GM23338 (cell line): ENCODE data around the gene SCNN1A. TPM values are rescaled to one million over a fixed set of nuclear protein-coding genes. Genes with fewer than 3 reads are reported as not detected.

Experiments
- ATAC-seq: fragments of 200-7000 bp; cut with Tn5 transposase; 3 replicates; pipeline ENCODE4 v1.9.1; 2020
- DNase-seq: peaks from one replicate; pipeline ENCODE4 v3.0.0-alpha.2; 2015; ENCODE audit warnings: low spot score
- H2AFZ ChIP-seq: fragments of 200-600 bp; sonication (generic); 2 replicates; pipeline ENCODE4 v1.8.0; 2016; ENCODE audit warnings: antibody characterized with exemption, mild to moderate bottlenecking, moderate library complexity
- H3F3A ChIP-seq: fragments of 200-600 bp; sonication (generic); replicated peaks from 2 replicates; pipeline ENCODE4 v1.8.0; 2017; ENCODE audit warnings: antibody characterized with exemption, mixed run types, low read depth
- H3K27ac ChIP-seq: fragments of 200-600 bp; sonication (generic); 2 replicates; pipeline ENCODE4 v1.6.1; 2016; ENCODE audit warnings: low read depth
- H3K27me3 ChIP-seq: fragments of 200-600 bp; sonication (generic); 2 replicates; pipeline ENCODE4 v1.8.0; 2016; ENCODE audit warnings: mild to moderate bottlenecking, mixed run types, moderate library complexity; ENCODE audit not compliant: insufficient read depth
- H3K36me3 ChIP-seq: fragments of 200-600 bp; sonication (generic); 2 replicates; pipeline ENCODE4 v1.8.0; 2016; ENCODE audit warnings: mild to moderate bottlenecking; ENCODE audit not compliant: insufficient read depth
- H3K4me1 ChIP-seq: fragments of 200-600 bp; sonication (generic); 2 replicates; pipeline ENCODE4 v1.8.0; 2016; ENCODE audit warnings: mild to moderate bottlenecking, moderate library complexity; ENCODE audit not compliant: insufficient read depth
- H3K4me2 ChIP-seq: fragments of 200-600 bp; sonication (generic); 2 replicates; pipeline ENCODE4 v1.7.1; 2017; ENCODE audit warnings: mixed run types
- H3K4me3 ChIP-seq: fragments of 200-600 bp; sonication (generic); 2 replicates; pipeline ENCODE4 v1.6.1; 2016; ENCODE audit warnings: mixed run types
- H3K79me2 ChIP-seq: fragments of 200-600 bp; sonication (generic); replicated peaks from 2 replicates; pipeline ENCODE4 v1.8.0; 2017; ENCODE audit warnings: mild to moderate bottlenecking; ENCODE audit not compliant: insufficient read depth
- H3K9me2 ChIP-seq: fragments of 200-600 bp; sonication (generic); 2 replicates; pipeline ENCODE4 v1.8.0; 2017; ENCODE audit not compliant: insufficient read depth
- H4K20me1 ChIP-seq: fragments of 200-600 bp; sonication (generic); replicated peaks from 2 replicates; pipeline ENCODE4 v1.8.0; 2017; ENCODE audit warnings: mild to moderate bottlenecking; ENCODE audit not compliant: insufficient read depth
- H3K27ac Mint-ChIP-seq: 2 replicates; pipeline ENCODE4 v1.8.0; 2020; ENCODE audit warnings: inconsistent platforms, mild to moderate bottlenecking, moderate library complexity, mixed read lengths
- H3K27me3 Mint-ChIP-seq: 3 replicates; pipeline ENCODE4 v1.8.0; 2022; ENCODE audit warnings: low read depth, mild to moderate bottlenecking, moderate library complexity, mixed read lengths, inconsistent platforms; ENCODE audit not compliant: insufficient read depth, poor library complexity
- H3K36me3 Mint-ChIP-seq: 3 replicates; pipeline ENCODE4 v1.8.0; 2021; ENCODE audit warnings: low read depth, mild to moderate bottlenecking, inconsistent platforms, moderate library complexity, mixed read lengths
- H3K4me1 Mint-ChIP-seq: 3 replicates; pipeline ENCODE4 v1.8.0; 2020; ENCODE audit warnings: mild to moderate bottlenecking, inconsistent platforms, mixed read lengths
- H3K4me3 Mint-ChIP-seq: 3 replicates; pipeline ENCODE4 v1.8.0; 2021; ENCODE audit warnings: moderate library complexity, mild to moderate bottlenecking, inconsistent platforms, mixed read lengths
- H3K9me3 Mint-ChIP-seq: 3 replicates; pipeline ENCODE4 v1.8.0; 2020; ENCODE audit warnings: moderate library complexity, mild to moderate bottlenecking, inconsistent platforms, mixed read lengths
- CREB1 ChIP-seq: fragments of 250-450 bp; sonication (Bioruptor Pico); IDR thresholded peaks from 2 replicates; pipeline ENCODE4 v1.5.0; 2020; ENCODE audit warnings: low read depth, mild to moderate bottlenecking, moderate library complexity
- EZH2 ChIP-seq: fragments of 200-600 bp; sonication (generic); IDR thresholded peaks from one replicate; pipeline ENCODE4 v1.8.0; 2017; ENCODE audit warnings: antibody characterized with exemption, mild to moderate bottlenecking, low read depth; ENCODE audit not compliant: unreplicated experiment
- EZH2phosphoT487 ChIP-seq: fragments of 200-600 bp; sonication (generic); IDR thresholded peaks from one replicate; pipeline ENCODE4 v1.8.1; 2018; ENCODE audit warnings: antibody characterized with exemption; ENCODE audit not compliant: unreplicated experiment
- JUNB ChIP-seq: IDR thresholded peaks from one replicate; pipeline ENCODE4 v1.6.1; 2016; ENCODE audit warnings: antibody characterized with exemption; ENCODE audit not compliant: unreplicated experiment
- NANOG ChIP-seq: IDR thresholded peaks from 2 replicates; pipeline ENCODE4 v1.6.1; 2016; ENCODE audit warnings: antibody characterized with exemption, borderline replicate concordance
- POLR2AphosphoS5 ChIP-seq: IDR thresholded peaks from 2 replicates; pipeline ENCODE4 v1.6.1; 2016; ENCODE audit warnings: antibody characterized with exemption, low read depth
- STAT1 ChIP-seq: IDR thresholded peaks from one replicate; pipeline ENCODE4 v1.6.1; 2016; ENCODE audit warnings: antibody characterized with exemption; ENCODE audit not compliant: unreplicated experiment
- ZNF114 ChIP-seq: fragments of 250-450 bp; sonication (Bioruptor Pico); IDR thresholded peaks from 2 replicates; pipeline ENCODE4 v1.5.0; 2020; ENCODE audit warnings: mild to moderate bottlenecking, moderate library complexity
- ZNF331 ChIP-seq: fragments of 250-450 bp; sonication (Bioruptor Pico); IDR thresholded peaks from 2 replicates; pipeline ENCODE4 v1.5.0; 2020; ENCODE audit warnings: low read depth, mild to moderate bottlenecking, moderate library complexity
- ZNF462 ChIP-seq: fragments of 250-450 bp; sonication (Bioruptor Pico); IDR thresholded peaks from 2 replicates; pipeline ENCODE4 v1.5.0; 2020; ENCODE audit warnings: mild to moderate bottlenecking, moderate library complexity
- polyA plus RNA-seq: library from polyadenylated mRNA; unstranded; fragments of >200 nt; fragmentation: Nextera tagmentation; extraction: Ambion mirVana; gene quantifications from 2 replicates; pipeline ENCODE4 v1.2.1, GENCODE V29; 2016
- total RNA-seq: library from RNA; depleted of rRNA; stranded (reverse); fragments of >200 nt; shearing (Covaris generic); gene quantifications from 2 replicates; pipeline ENCODE4 v1.2.3, GENCODE V29; 2014
- TF ChIP-seq, protein P1 (sequence below): IDR thresholded peaks from 2 replicates; pipeline ENCODE4 v1.6.1; 2016; ENCODE audit warnings: antibody characterized with exemption
- TF ChIP-seq, protein P2 (sequence below), 2 experiments: fragments of 200-600 bp in 1 of 2; sonication (generic) in 1 of 2; conservative IDR thresholded peaks; 2 replicates each; pipeline versions ENCODE4 v1.5.1 to v1.6.1; 2016 to 2017; ENCODE audit warnings: antibody characterized with exemption in 2 of 2, low read depth in 2 of 2, mild to moderate bottlenecking in 2 of 2, moderate library complexity in 1 of 2
- TF ChIP-seq, protein P3 (sequence below): IDR thresholded peaks from one replicate; pipeline ENCODE4 v1.6.1; 2018; ENCODE audit warnings: antibody characterized with exemption; ENCODE audit not compliant: unreplicated experiment

SCNN1A gene
- total and polyA plus RNA-seq, 2 experiments from 2014 or later, result 37.1 to 125 TPM

DNA sequence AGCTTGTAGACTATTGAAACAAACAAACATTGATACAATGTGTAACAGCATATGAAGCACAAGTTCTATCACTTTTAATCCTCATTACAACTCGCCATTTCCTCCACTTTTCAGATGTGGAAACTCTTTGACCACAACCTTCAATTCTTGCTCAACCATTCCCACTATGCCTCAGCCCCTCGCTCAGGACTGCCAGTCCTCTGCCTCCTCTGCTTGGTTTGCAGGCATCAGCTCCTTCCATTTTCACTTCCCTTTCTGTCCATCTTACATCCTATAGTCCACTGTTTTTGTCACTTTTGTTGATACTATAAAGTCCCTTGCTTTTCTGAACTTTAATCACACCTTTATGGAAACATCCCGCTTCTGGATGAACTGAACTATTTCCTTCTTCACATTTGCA is 41.2 kb upstream of the SCNN1A start:
- no peaks in the 10 kb centered on the region for H3K27me3 ChIP-seq
- H3K9me3 Mint-ChIP-seq, result no peaks in the 10 kb centered on the region
- no peaks in the 10 kb centered on the region for H3K4me1 ChIP-seq
- no peaks in the 10 kb centered on the region for H4K20me1 ChIP-seq
- no peaks in the 10 kb centered on the region for H3K79me2 ChIP-seq
- H3F3A ChIP-seq, result no peaks in the 10 kb centered on the region
- DNase-seq, result no peak
- H3K27ac Mint-ChIP-seq, result no peak overlapping the region
- H3K4me3 Mint-ChIP-seq, result no peak overlapping the region
- H2AFZ ChIP-seq, result no peak overlapping the region
- H3K4me3 ChIP-seq, result no peak overlapping the region
- no peak overlapping the region for H3K27ac ChIP-seq
- H3K36me3 Mint-ChIP-seq, result no peaks in the 10 kb centered on the region
- no peaks in the 10 kb centered on the region for H3K9me2 ChIP-seq
- no peaks in the 10 kb centered on the region for H3K36me3 ChIP-seq
- H3K4me2 ChIP-seq, result no peak overlapping the region
- H3K27me3 Mint-ChIP-seq, result peaks cover 2% of the 10 kb centered on the region
- no peak for ATAC-seq
- no peaks in the 10 kb centered on the region for H3K4me1 Mint-ChIP-seq
- TF ChIP-seq, protein P1, sequence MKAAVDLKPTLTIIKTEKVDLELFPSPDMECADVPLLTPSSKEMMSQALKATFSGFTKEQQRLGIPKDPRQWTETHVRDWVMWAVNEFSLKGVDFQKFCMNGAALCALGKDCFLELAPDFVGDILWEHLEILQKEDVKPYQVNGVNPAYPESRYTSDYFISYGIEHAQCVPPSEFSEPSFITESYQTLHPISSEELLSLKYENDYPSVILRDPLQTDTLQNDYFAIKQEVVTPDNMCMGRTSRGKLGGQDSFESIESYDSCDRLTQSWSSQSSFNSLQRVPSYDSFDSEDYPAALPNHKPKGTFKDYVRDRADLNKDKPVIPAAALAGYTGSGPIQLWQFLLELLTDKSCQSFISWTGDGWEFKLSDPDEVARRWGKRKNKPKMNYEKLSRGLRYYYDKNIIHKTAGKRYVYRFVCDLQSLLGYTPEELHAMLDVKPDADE, result no peak
- TF ChIP-seq EZH2, result no peak
- TF ChIP-seq, protein P2, sequence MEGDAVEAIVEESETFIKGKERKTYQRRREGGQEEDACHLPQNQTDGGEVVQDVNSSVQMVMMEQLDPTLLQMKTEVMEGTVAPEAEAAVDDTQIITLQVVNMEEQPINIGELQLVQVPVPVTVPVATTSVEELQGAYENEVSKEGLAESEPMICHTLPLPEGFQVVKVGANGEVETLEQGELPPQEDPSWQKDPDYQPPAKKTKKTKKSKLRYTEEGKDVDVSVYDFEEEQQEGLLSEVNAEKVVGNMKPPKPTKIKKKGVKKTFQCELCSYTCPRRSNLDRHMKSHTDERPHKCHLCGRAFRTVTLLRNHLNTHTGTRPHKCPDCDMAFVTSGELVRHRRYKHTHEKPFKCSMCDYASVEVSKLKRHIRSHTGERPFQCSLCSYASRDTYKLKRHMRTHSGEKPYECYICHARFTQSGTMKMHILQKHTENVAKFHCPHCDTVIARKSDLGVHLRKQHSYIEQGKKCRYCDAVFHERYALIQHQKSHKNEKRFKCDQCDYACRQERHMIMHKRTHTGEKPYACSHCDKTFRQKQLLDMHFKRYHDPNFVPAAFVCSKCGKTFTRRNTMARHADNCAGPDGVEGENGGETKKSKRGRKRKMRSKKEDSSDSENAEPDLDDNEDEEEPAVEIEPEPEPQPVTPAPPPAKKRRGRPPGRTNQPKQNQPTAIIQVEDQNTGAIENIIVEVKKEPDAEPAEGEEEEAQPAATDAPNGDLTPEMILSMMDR (conservative IDR thresholded peaks at IDR 0.05; ENCODE audit: low read depth in 2 of 2), result no peak
- TF ChIP-seq POLR2AphosphoS5, result no peak
- TF ChIP-seq ZNF462 (CRISPR knock-in tag), result no peak
- TF ChIP-seq, protein P3, sequence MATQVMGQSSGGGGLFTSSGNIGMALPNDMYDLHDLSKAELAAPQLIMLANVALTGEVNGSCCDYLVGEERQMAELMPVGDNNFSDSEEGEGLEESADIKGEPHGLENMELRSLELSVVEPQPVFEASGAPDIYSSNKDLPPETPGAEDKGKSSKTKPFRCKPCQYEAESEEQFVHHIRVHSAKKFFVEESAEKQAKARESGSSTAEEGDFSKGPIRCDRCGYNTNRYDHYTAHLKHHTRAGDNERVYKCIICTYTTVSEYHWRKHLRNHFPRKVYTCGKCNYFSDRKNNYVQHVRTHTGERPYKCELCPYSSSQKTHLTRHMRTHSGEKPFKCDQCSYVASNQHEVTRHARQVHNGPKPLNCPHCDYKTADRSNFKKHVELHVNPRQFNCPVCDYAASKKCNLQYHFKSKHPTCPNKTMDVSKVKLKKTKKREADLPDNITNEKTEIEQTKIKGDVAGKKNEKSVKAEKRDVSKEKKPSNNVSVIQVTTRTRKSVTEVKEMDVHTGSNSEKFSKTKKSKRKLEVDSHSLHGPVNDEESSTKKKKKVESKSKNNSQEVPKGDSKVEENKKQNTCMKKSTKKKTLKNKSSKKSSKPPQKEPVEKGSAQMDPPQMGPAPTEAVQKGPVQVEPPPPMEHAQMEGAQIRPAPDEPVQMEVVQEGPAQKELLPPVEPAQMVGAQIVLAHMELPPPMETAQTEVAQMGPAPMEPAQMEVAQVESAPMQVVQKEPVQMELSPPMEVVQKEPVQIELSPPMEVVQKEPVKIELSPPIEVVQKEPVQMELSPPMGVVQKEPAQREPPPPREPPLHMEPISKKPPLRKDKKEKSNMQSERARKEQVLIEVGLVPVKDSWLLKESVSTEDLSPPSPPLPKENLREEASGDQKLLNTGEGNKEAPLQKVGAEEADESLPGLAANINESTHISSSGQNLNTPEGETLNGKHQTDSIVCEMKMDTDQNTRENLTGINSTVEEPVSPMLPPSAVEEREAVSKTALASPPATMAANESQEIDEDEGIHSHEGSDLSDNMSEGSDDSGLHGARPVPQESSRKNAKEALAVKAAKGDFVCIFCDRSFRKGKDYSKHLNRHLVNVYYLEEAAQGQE, result no peak
- TF ChIP-seq NANOG, result no peak
- TF ChIP-seq EZH2phosphoT487, result no peak
- no peak for TF ChIP-seq CREB1 (CRISPR knock-in tag)
- no peak for TF ChIP-seq ZNF114
- TF ChIP-seq STAT1, result no peak
- no peak for TF ChIP-seq ZNF331 (CRISPR knock-in tag)
- no peak for TF ChIP-seq JUNB
